Neural cell (in vitro differentiated cells): ENCODE measurements around the gene PADI6.

ENCODE experiments used
- EP300 ChIP-seq: fragments of 450-650 bp; conservative IDR thresholded peaks from 2 replicates; pipeline ENCODE4 v1.6.1; 2014; ENCODE audit warnings: antibody characterized with exemption, mild to moderate bottlenecking, moderate library complexity; ENCODE audit not compliant: poor library complexity, severe bottlenecking
- EZH2 ChIP-seq: fragments of 200-600, 300-800 bp; shearing (Covaris generic), sonication (generic); IDR thresholded peaks from 2 replicates; pipeline ENCODE4 v1.6.1; 2014; ENCODE audit warnings: antibody characterized with exemption, low read length, borderline replicate concordance, mild to moderate bottlenecking; ENCODE audit not compliant: insufficient read depth, poor library complexity, severe bottlenecking
- POLR2AphosphoS5 ChIP-seq: IDR thresholded peaks from 2 replicates; pipeline ENCODE4 v1.6.1; 2012
- RAD21 ChIP-seq: fragments of 450-650 bp; conservative IDR thresholded peaks from 2 replicates; pipeline ENCODE4 v1.6.1; 2014; ENCODE audit warnings: antibody characterized with exemption, mild to moderate bottlenecking, moderate library complexity
- SMC3 ChIP-seq: fragments of 450-650 bp; conservative IDR thresholded peaks from 2 replicates; pipeline ENCODE4 v1.6.1; 2014; ENCODE audit warnings: antibody characterized with exemption, mild to moderate bottlenecking, moderate library complexity; ENCODE audit not compliant: poor library complexity
- TF ChIP-seq, protein P1 (sequence below): fragments of 450-650 bp; IDR thresholded peaks from 2 replicates; pipeline ENCODE4 v1.5.1; 2014; ENCODE audit warnings: antibody characterized with exemption, mild to moderate bottlenecking, moderate library complexity; ENCODE audit not compliant: poor library complexity, severe bottlenecking
- TF ChIP-seq, protein P2 (sequence below): IDR thresholded peaks from 2 replicates; pipeline ENCODE4 v1.6.1; 2012; ENCODE audit warnings: borderline replicate concordance

GRCh38 chr1:17441265-17441992 lies 69.4 kb downstream of the PADI6 start:
- TF ChIP-seq, protein P1, sequence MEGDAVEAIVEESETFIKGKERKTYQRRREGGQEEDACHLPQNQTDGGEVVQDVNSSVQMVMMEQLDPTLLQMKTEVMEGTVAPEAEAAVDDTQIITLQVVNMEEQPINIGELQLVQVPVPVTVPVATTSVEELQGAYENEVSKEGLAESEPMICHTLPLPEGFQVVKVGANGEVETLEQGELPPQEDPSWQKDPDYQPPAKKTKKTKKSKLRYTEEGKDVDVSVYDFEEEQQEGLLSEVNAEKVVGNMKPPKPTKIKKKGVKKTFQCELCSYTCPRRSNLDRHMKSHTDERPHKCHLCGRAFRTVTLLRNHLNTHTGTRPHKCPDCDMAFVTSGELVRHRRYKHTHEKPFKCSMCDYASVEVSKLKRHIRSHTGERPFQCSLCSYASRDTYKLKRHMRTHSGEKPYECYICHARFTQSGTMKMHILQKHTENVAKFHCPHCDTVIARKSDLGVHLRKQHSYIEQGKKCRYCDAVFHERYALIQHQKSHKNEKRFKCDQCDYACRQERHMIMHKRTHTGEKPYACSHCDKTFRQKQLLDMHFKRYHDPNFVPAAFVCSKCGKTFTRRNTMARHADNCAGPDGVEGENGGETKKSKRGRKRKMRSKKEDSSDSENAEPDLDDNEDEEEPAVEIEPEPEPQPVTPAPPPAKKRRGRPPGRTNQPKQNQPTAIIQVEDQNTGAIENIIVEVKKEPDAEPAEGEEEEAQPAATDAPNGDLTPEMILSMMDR: no peak
- TF ChIP-seq EP300 (no peak), RAD21 (no peak), POLR2AphosphoS5 (no peak), SMC3 (no peak), EZH2 (no peak)
- TF ChIP-seq, protein P2, sequence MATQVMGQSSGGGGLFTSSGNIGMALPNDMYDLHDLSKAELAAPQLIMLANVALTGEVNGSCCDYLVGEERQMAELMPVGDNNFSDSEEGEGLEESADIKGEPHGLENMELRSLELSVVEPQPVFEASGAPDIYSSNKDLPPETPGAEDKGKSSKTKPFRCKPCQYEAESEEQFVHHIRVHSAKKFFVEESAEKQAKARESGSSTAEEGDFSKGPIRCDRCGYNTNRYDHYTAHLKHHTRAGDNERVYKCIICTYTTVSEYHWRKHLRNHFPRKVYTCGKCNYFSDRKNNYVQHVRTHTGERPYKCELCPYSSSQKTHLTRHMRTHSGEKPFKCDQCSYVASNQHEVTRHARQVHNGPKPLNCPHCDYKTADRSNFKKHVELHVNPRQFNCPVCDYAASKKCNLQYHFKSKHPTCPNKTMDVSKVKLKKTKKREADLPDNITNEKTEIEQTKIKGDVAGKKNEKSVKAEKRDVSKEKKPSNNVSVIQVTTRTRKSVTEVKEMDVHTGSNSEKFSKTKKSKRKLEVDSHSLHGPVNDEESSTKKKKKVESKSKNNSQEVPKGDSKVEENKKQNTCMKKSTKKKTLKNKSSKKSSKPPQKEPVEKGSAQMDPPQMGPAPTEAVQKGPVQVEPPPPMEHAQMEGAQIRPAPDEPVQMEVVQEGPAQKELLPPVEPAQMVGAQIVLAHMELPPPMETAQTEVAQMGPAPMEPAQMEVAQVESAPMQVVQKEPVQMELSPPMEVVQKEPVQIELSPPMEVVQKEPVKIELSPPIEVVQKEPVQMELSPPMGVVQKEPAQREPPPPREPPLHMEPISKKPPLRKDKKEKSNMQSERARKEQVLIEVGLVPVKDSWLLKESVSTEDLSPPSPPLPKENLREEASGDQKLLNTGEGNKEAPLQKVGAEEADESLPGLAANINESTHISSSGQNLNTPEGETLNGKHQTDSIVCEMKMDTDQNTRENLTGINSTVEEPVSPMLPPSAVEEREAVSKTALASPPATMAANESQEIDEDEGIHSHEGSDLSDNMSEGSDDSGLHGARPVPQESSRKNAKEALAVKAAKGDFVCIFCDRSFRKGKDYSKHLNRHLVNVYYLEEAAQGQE: no peak
